ENCODE results near the gene NUMB.

DNA sequence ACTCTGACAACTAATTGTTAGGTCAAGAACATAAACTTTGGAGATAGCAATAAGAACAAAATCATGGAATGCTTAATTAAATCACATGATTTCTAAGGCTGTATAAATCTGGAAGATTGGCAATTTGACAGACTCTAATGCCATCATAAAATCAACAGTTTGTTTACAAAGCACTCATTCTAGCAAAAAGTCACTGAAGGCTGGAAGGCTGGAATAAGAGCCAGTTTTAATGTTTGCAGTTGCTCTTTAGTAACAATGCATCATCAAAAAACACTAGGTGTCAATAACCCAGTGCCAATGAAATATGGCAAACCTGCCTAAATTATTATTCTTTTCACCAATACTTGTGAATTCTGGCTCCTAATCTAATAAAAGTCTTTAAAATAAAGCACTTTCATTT is 65.0 kb downstream of the NUMB start:
- TF ChIP-seq TAF1 (IDR thresholded peaks at IDR 0.05; ENCODE audit: borderline replicate concordance, insufficient read depth, low read length), result no peak
- TF ChIP-seq REST (IDR thresholded peaks at IDR 0.05; ENCODE audit: insufficient read depth in 1 of 2, low read depth in 2 of 2, low read length in 2 of 2), result no peak

Data from PFSK-1 (cell line).